Stimulated activated CD8-positive, alpha-beta memory T cell treated with anti-CD3 and anti-CD28 coated beads, Interleukin-2, amount 100 ng/mL, for 48 hours (primary cell): ENCODE results near the gene SPNS3.

Source experiments
- DNase-seq, 2 donors: peaks; one replicate each; pipeline ENCODE4 v3.0.0-alpha.2; 2020; ENCODE audit warnings: low read depth in 2 of 2

The SPNS3 gene

GRCh38 chr17:4529533-4530152 lies 95.9 kb downstream of the SPNS3 start:
- no peak for DNase-seq

DNA sequence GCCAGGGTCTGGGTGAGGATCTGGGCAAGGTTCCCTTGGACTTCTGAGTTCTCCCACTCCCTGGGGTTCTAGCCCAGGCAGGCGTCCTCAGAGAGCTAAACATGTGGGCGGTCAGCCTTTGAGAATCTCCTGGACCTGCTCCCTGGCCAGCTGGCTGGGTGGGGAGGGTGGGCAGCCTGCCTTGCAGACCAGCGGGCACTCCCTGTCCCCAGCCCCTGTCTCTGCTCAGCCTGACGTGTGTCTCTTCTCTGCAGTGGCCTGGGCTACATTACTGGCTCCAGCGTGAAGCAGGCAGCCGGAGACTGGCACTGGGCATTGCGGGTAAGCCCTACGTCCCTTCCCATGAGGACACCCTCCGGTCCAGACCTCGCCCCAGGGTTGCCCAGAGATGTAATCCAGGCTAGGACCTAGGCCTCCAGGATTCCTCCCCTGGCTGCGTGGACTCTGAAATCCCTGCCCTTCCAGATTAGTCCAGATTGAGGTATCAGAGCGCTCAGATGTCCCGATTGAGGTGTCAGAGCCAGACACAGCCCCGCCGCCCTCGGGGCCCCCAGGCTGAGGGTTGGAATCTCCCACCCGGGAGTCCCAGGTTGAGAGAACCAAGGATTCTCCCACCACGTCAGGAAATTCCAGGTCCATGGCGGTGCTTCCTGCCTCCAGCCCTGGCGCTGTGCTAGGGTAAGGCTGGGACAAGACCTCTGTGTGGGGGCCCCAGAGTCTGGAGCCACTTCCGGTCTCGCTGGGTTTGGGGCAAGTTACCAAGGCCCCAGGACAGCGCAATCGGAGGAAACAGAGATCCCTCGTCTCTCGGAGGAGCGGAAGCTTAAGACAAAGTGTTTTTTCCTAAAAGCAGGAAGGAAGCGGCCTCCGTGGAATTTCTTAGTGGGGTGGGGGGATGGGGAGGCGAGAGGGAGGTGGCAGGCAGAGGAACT lies 97.3 kb downstream of the SPNS3 start:
- DNase-seq: no peak

- no peak for DNase-seq
Measured at GRCh38 chr17:4531988-4532736, 98.4 kb downstream of the SPNS3 start.

- DNase-seq: no peak
Measured at GRCh38 chr17:4532860-4533522, 99.3 kb downstream of the SPNS3 start.

- DNase-seq: no peak
Measured at GRCh38 chr17:4533523-4534504, 100.1 kb downstream of the SPNS3 start.

DNA sequence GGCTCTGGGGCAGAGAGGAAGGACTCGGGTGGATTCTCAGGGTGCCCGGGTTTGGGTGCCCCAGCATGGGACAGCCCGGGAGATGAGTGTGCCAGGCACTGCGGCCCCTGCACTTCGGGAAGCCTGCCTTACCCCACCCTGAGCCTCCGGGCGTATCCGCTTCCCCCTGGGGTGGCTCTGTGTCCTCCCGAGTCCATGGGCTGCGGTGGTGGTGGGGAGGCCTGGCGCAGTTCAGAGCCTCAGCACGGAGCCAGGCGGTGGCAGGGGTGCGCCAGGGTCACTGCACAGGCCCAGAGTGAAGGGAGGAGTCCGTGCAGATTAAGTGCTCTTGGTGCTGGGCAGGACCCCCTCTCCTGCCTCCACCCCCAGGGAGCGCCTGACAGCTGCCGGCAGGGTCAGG lies 100.8 kb downstream of the SPNS3 start:
- DNase-seq: no peak

GRCh38 chr17:4534928-4535666 lies 101.4 kb downstream of the SPNS3 start:
- no peak for DNase-seq

GRCh38 chr17:4535667-4536258 lies 102.0 kb downstream of the SPNS3 start:
- DNase-seq: no peak

DNA sequence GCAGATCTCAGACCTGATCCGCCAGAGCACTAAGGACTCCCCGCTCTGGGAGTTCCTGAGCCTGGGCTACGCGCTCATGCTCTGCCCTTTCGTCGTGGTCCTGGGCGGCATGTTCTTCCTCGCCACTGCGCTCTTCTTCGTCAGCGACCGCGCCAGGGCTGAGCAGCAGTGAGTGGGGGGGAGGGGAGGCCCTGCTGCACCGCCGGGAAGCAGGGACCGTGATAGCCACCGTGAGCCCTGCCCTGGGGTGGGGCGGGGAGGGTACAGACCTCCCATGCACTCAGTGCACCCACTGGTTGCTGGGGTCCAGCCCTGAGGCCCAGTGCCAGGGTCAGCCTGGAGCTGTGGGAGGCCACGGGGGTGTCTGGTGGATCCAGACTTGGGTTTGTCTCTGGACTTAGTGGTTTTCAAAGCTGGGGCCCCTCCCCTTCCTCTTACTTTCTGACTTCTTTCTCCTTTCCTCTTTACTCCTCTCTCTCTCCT lies 102.6 kb downstream of the SPNS3 start:
- DNase-seq: no peak

- DNase-seq: no peak
Measured at GRCh38 chr17:4536742-4537411, 103.1 kb downstream of the SPNS3 start.
